HCT116 (cell line): ENCODE data around the gene FBXO47.

Source experiments
- POLR2A ChIP-seq: IDR thresholded peaks from 2 replicates; pipeline ENCODE4 v1.7.0; 2011; ENCODE audit warnings: borderline replicate concordance; ENCODE audit not compliant: insufficient read depth, insufficient read length; ENCODE audit errors: extremely low read depth
- POLR2AphosphoS5 ChIP-seq: IDR thresholded peaks from 2 replicates; pipeline ENCODE4 v1.6.1; 2011; ENCODE audit warnings: mild to moderate bottlenecking, low read depth, low read length, moderate library complexity
- TCF7L2 ChIP-seq: IDR thresholded peaks from 2 replicates; pipeline ENCODE4 v1.7.0; 2011; ENCODE audit warnings: borderline replicate concordance, inconsistent platforms; ENCODE audit not compliant: insufficient read depth, insufficient read length; ENCODE audit errors: extremely low read depth
- TF ChIP-seq, protein P1 (sequence below), 3 experiments: fragments of 200-600 bp in 1 of 3; sonication (generic) in 1 of 3; IDR thresholded peaks in 2 of 3; conservative IDR thresholded peaks in 1 of 3; 2 replicates each; pipeline ENCODE4 v1.5.1; 2012 to 2017; ENCODE audit warnings: low read depth in 2 of 3, low read length in 2 of 3, antibody characterized with exemption in 1 of 3, borderline replicate concordance in 1 of 3, control low read depth in 1 of 3, mild to moderate bottlenecking in 1 of 3, mixed read lengths in 1 of 3, mixed run types in 1 of 3, moderate library complexity in 1 of 3; ENCODE audit not compliant: insufficient read depth in 1 of 3
- TF ChIP-seq, protein P2 (sequence below): IDR thresholded peaks from 2 replicates; pipeline ENCODE4 v1.6.1; 2012; ENCODE audit warnings: low read depth
- TF ChIP-seq, protein P3 (sequence below): IDR thresholded peaks from 2 replicates; pipeline ENCODE4 v1.6.1; 2012

DNA sequence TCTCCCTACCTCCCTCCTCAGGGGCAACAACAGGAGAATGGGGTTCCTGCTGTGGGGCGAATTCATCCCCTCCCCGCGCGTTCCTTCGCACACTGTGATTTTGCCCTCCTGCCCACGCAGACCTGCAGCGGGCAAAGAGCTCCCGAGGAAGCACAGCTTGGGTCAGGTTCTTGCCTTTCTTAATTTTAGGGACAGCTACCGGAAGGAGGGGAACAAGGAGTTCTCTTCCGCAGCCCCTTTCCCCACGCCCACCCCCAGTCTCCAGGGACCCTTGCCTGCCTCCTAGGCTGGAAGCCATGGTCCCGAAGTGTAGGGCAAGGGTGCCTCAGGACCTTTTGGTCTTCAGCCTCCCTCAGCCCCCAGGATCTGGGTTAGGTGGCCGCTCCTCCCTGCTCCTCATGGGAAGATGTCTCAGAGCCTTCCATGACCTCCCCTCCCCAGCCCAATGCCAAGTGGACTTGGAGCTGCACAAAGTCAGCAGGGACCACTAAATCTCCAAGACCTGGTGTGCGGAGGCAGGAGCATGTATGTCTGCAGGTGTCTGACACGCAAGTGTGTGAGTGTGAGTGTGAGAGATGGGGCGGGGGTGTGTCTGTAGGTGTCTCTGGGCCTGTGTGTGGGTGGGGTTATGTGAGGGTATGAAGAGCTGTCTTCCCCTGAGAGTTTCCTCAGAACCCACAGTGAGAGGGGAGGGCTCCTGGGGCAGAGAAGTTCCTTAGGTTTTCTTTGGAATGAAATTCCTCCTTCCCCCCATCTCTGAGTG is 47.7 kb downstream of the FBXO47 start:
- TF ChIP-seq POLR2A, result no peak
- TF ChIP-seq, protein P1, sequence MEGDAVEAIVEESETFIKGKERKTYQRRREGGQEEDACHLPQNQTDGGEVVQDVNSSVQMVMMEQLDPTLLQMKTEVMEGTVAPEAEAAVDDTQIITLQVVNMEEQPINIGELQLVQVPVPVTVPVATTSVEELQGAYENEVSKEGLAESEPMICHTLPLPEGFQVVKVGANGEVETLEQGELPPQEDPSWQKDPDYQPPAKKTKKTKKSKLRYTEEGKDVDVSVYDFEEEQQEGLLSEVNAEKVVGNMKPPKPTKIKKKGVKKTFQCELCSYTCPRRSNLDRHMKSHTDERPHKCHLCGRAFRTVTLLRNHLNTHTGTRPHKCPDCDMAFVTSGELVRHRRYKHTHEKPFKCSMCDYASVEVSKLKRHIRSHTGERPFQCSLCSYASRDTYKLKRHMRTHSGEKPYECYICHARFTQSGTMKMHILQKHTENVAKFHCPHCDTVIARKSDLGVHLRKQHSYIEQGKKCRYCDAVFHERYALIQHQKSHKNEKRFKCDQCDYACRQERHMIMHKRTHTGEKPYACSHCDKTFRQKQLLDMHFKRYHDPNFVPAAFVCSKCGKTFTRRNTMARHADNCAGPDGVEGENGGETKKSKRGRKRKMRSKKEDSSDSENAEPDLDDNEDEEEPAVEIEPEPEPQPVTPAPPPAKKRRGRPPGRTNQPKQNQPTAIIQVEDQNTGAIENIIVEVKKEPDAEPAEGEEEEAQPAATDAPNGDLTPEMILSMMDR (IDR thresholded peaks at IDR 0.05 in 2 of 3, conservative IDR thresholded peaks at IDR 0.05 in 1 of 3; ENCODE audit: borderline replicate concordance in 1 of 3, insufficient read depth in 1 of 3, low read depth in 2 of 3, low read length in 2 of 3), result no peak
- TF ChIP-seq POLR2AphosphoS5, result no peak
- TF ChIP-seq TCF7L2, result no peak
- TF ChIP-seq, protein P2, sequence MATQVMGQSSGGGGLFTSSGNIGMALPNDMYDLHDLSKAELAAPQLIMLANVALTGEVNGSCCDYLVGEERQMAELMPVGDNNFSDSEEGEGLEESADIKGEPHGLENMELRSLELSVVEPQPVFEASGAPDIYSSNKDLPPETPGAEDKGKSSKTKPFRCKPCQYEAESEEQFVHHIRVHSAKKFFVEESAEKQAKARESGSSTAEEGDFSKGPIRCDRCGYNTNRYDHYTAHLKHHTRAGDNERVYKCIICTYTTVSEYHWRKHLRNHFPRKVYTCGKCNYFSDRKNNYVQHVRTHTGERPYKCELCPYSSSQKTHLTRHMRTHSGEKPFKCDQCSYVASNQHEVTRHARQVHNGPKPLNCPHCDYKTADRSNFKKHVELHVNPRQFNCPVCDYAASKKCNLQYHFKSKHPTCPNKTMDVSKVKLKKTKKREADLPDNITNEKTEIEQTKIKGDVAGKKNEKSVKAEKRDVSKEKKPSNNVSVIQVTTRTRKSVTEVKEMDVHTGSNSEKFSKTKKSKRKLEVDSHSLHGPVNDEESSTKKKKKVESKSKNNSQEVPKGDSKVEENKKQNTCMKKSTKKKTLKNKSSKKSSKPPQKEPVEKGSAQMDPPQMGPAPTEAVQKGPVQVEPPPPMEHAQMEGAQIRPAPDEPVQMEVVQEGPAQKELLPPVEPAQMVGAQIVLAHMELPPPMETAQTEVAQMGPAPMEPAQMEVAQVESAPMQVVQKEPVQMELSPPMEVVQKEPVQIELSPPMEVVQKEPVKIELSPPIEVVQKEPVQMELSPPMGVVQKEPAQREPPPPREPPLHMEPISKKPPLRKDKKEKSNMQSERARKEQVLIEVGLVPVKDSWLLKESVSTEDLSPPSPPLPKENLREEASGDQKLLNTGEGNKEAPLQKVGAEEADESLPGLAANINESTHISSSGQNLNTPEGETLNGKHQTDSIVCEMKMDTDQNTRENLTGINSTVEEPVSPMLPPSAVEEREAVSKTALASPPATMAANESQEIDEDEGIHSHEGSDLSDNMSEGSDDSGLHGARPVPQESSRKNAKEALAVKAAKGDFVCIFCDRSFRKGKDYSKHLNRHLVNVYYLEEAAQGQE, result no peak
- TF ChIP-seq, protein P3, sequence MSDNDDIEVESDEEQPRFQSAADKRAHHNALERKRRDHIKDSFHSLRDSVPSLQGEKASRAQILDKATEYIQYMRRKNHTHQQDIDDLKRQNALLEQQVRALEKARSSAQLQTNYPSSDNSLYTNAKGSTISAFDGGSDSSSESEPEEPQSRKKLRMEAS, result no peak
